Natural killer cell treated with Interleukin-12 subunit alpha and Interleukin-12 subunit beta and Interleukin-15 and Interleukin-18, amount 100 ng/mL, for 72 hours (primary cell): Measurements from ENCODE around the gene SIX2. TPM values are rescaled to one million over a fixed set of nuclear protein-coding genes. Genes with fewer than 3 reads are reported as not detected.
"Not testable (repeated sequence)": the region's sequence is repeated elsewhere in the genome, so short reads cannot be mapped to it uniquely, and the experiment has no call there.

Experiments
- ATAC-seq, 2 donors: fragments of 150-1000 bp; cut with Tn5 transposase in 1 of 2; sonication (Bioruptor Pico), chemical (Tn5 transposase) in 1 of 2; 2 replicates each; pipeline ENCODE4 v1.10.0; 2021
- DNase-seq: peaks from one replicate; pipeline ENCODE4 v3.0.0; 2022; ENCODE audit warnings: low spot score
- H3K27ac Mint-ChIP-seq, 2 donors: 1 replicate in 1 of 2; 2 replicates in 1 of 2; pipeline ENCODE4 v1.8.0; 2022; ENCODE audit warnings: mixed read lengths in 2 of 2, mild to moderate bottlenecking in 1 of 2, moderate library complexity in 1 of 2
- H3K27me3 Mint-ChIP-seq, 2 donors: 1 replicate in 1 of 2; 2 replicates in 1 of 2; pipeline ENCODE4 v1.8.0; 2022; ENCODE audit warnings: mixed read lengths in 2 of 2
- H3K36me3 Mint-ChIP-seq: one replicate; pipeline ENCODE4 v1.8.0; 2022; ENCODE audit warnings: mixed read lengths
- H3K4me1 Mint-ChIP-seq, 2 donors: 1 replicate in 1 of 2; 2 replicates in 1 of 2; pipeline ENCODE4 v1.8.0; 2022; ENCODE audit warnings: low read depth in 2 of 2, mixed read lengths in 2 of 2, mild to moderate bottlenecking in 1 of 2
- H3K4me3 Mint-ChIP-seq: one replicate; pipeline ENCODE4 v1.8.0; 2022; ENCODE audit warnings: mixed read lengths
- H3K9me3 Mint-ChIP-seq: 2 replicates; pipeline ENCODE4 v1.8.0; 2022; ENCODE audit warnings: mixed read lengths
- total RNA-seq, 2 donors: library from RNA; stranded (reverse); gene quantifications; one replicate each; pipeline ENCODE4 v1.2.3, GENCODE V29; 2022

Gene SIX2
- total RNA-seq, result not detected

- Mint-ChIP-seq H3K4me3 (peak within 1 kb of the TSS; percentile 44), H3K9me3 (no peaks in the 10 kb centered on the region), H3K4me1 (peaks cover 6 to 14% of the 10 kb centered on the region in 2 donors), H3K36me3 (no peaks in the 10 kb centered on the region), H3K27ac (no peak within 1 kb of the TSS), H3K27me3 (peaks cover 46 to 51% of the 10 kb centered on the region in 2 donors)
- DNase-seq (peak; percentile 41), ATAC-seq (peak in 1 of 2 donors; percentile 25)
Observed at GRCh38 chr2:45009303-45009927, at the start of gene SIX2. TSS of gene SIX2 (minus strand) at chr2:45009452. CDS start at chr2:45009110, 342 bp downstream.

DNA sequence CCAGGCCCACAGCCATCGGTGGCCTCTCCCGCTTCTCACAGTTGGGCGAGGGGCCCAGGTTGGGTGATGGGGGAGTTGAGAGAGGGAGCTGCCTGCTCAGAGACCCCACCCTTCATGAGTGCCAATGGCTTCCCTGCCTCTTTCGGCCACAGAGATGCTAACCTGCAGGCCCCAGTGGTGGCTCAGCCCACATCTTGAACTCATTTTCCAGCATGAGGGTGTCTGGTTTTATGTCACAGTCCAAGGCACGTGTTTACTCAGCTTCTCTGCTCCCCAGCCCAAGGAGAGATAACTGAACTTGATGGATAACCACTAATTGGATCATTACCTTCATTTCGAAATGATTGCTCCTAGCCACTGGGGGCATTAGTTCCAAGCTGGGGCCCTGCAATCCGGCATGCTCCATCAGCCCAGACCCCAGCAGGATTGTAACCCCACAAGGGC is 45.9 kb upstream of the SIX2 start:
- Mint-ChIP-seq H3K4me1 (no peaks in the 10 kb centered on the region), H3K36me3 (no peaks in the 10 kb centered on the region), H3K27me3 (peaks cover 19 to 24% of the 10 kb centered on the region in 2 donors), H3K9me3 (no peaks in the 10 kb centered on the region), H3K27ac (no peak overlapping the region), H3K4me3 (no peak overlapping the region)
- DNase-seq (peak; percentile 28), ATAC-seq (peak in 1 of 2 donors; percentile 16)

- no peak overlapping the region for H3K4me3 Mint-ChIP-seq
- ATAC-seq (no peak), DNase-seq (peak; percentile 6)
- H3K27ac Mint-ChIP-seq, result no peak overlapping the region
- H3K4me1 Mint-ChIP-seq, result no peaks in the 10 kb centered on the region
- no peaks in the 10 kb centered on the region for H3K9me3 Mint-ChIP-seq
- H3K36me3 Mint-ChIP-seq, result no peaks in the 10 kb centered on the region
- H3K27me3 Mint-ChIP-seq, result peaks cover 19 to 26% of the 10 kb centered on the region in 2 donors
Observed at GRCh38 chr2:45053966-45054365, 44.7 kb upstream of the SIX2 start.

GRCh38 chr2:45052388-45052928 is 43.2 kb upstream of the SIX2 start:
- H3K4me1 Mint-ChIP-seq, result no peaks in the 10 kb centered on the region
- H3K27me3 Mint-ChIP-seq, result peaks cover 20 to 30% of the 10 kb centered on the region in 2 donors
- H3K27ac Mint-ChIP-seq, result no peak overlapping the region
- no peaks in the 10 kb centered on the region for H3K9me3 Mint-ChIP-seq
- DNase-seq (no peak), ATAC-seq (no peak)
- H3K36me3 Mint-ChIP-seq, result no peaks in the 10 kb centered on the region
- H3K4me3 Mint-ChIP-seq, result no peak overlapping the region

- Mint-ChIP-seq H3K36me3 (no peaks in the 10 kb centered on the region), H3K4me1 (no peaks in the 10 kb centered on the region), H3K27me3 (peaks cover 26 to 50% of the 10 kb centered on the region in 2 donors), H3K9me3 (no peaks in the 10 kb centered on the region), H3K27ac (no peak overlapping the region), H3K4me3 (no peak overlapping the region)
- DNase-seq (no peak), ATAC-seq (no peak)
Observed at GRCh38 chr2:45049569-45050336, 40.5 kb upstream of the SIX2 start.

DNA sequence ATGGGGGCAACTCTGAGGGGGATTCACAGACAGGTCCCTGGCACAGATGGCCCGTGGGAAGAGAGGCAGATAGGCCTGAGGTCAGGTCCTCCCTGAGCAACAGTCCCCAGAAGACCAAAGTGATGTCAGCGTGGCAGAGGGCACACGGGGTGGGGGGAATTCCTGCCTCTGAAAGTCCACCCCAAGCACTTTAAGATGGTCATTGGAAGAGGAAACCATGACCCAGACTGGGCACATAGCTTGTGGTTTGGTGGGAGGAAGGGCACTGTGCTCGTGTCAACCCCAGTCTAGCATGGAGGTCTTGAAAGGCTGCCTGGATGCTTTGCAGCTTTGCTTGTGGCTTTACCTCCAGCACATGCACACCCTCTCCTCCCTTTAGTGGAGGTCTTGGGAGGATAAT is 38.0 kb upstream of the SIX2 start:
- H3K27ac Mint-ChIP-seq, result no peak overlapping the region
- peaks cover 29 to 65% of the 10 kb centered on the region in 2 donors for H3K27me3 Mint-ChIP-seq
- H3K9me3 Mint-ChIP-seq, result no peaks in the 10 kb centered on the region
- H3K4me3 Mint-ChIP-seq, result no peak overlapping the region
- no peaks in the 10 kb centered on the region for H3K4me1 Mint-ChIP-seq
- ATAC-seq, result no peak
- H3K36me3 Mint-ChIP-seq, result no peaks in the 10 kb centered on the region
- peak; percentile 13 for DNase-seq

GRCh38 chr2:45046786-45047185 is 37.5 kb upstream of the SIX2 start:
- DNase-seq (no peak), ATAC-seq (no peak)
- Mint-ChIP-seq H3K4me3 (no peak overlapping the region), H3K4me1 (no peaks in the 10 kb centered on the region), H3K9me3 (no peaks in the 10 kb centered on the region), H3K27ac (no peak overlapping the region), H3K36me3 (no peaks in the 10 kb centered on the region), H3K27me3 (peaks cover 29 to 66% of the 10 kb centered on the region in 2 donors)

DNA sequence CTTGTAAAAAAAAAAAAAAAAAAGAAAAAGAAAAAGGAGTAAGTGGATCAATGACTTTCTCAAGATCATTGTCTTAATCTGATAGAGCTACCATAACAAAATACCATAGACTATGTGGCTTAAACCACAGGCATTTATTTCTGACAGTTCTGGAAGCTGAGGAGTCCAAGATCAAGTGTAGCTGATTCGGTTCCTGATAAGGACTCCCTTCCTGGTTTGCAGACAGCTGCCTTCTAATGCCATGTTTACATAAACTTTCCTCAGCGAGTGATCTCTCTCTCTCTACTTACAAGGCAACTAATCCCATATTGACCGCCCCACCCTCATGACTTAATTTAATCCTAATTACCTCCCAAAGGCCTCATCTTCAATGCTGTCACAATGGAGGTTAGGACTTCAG is 36.5 kb upstream of the SIX2 start:
- ATAC-seq (no peak), DNase-seq (peak; percentile 5)
- H3K27me3 Mint-ChIP-seq, result peaks cover 29 to 55% of the 10 kb centered on the region in 2 donors
- H3K27ac Mint-ChIP-seq, result no peak overlapping the region
- H3K4me3 Mint-ChIP-seq, result no peak overlapping the region
- no peaks in the 10 kb centered on the region for H3K36me3 Mint-ChIP-seq
- no peaks in the 10 kb centered on the region for H3K9me3 Mint-ChIP-seq
- no peaks in the 10 kb centered on the region for H3K4me1 Mint-ChIP-seq

DNA sequence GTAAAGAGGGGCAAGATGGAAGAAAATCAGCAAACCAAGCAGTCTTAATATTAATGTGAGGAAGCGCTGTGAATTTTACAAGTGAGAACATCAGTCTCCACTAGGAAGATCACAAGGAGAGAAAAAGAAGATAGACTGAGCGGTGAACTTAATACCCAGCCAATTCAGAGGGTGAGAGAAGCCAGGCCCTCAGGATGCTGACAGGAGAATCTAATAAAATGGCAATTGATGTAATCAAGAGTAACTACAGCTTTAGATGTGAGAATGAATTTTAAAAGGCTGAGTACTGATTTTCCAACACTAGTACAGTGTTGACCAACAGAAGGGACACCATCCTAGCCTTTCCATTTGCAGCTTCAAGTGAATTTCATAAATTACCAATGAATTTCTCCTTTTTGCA is 35.7 kb upstream of the SIX2 start:
- Mint-ChIP-seq H3K9me3 (no peaks in the 10 kb centered on the region), H3K4me3 (no peak overlapping the region), H3K36me3 (no peaks in the 10 kb centered on the region), H3K4me1 (no peaks in the 10 kb centered on the region), H3K27ac (no peak overlapping the region), H3K27me3 (peaks cover 25 to 51% of the 10 kb centered on the region in 2 donors)
- no peak for ATAC-seq
- no peak for DNase-seq

DNA sequence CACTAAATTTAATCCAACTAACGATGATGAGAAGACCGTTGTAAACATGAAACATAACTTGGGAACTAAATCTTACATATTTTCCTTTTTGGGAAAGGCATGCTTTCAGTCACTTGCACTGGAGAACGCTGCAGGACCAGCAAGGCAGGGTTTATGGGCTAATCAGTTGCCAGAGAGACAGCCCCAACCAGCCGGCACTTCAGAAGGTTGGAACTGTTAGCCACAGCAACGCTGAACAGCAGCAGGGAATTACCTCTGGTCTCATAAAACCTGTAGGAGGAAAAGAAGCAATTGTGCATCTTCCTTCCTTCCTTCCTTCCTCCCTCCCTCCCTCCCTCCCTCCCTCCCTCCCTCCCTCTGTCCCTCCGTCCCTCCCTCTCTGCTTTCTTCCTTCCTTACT is 33.9 kb upstream of the SIX2 start:
- Mint-ChIP-seq H3K4me1 (no peaks in the 10 kb centered on the region), H3K9me3 (no peaks in the 10 kb centered on the region), H3K36me3 (no peaks in the 10 kb centered on the region), H3K4me3 (no peak overlapping the region), H3K27me3 (peaks cover 28 to 45% of the 10 kb centered on the region in 2 donors), H3K27ac (no peak overlapping the region)
- ATAC-seq, result no peak
- no peak for DNase-seq

- Mint-ChIP-seq H3K4me1 (no peaks in the 10 kb centered on the region), H3K9me3 (no peaks in the 10 kb centered on the region), H3K4me3 (no peak overlapping the region), H3K36me3 (no peaks in the 10 kb centered on the region), H3K27me3 (peaks cover 28 to 45% of the 10 kb centered on the region in 2 donors), H3K27ac (no peak overlapping the region)
- ATAC-seq (no peak), DNase-seq (peak; percentile 15)
Observed at GRCh38 chr2:45042401-45042800, 33.1 kb upstream of the SIX2 start.

DNA sequence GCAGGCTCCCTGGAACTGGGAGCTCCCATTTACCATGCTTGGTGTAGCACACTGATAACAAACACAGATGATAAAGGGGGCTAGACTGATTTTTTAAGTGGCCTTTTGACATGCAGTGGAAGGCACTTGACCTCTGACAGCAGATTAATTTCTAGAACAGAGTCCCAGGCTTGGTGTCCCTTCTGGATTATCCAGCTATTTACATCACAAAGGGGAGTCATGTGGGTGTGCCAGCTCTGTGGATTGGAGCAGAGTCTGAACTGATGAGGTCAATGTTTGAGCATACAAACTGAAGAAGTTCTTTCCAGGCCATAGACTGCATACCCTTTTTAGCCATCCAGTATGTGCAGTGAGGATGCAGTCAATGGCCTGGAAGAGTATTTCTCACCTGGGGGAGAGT is 31.5 kb upstream of the SIX2 start:
- Mint-ChIP-seq H3K4me3 (no peak overlapping the region), H3K4me1 (no peaks in the 10 kb centered on the region), H3K9me3 (no peaks in the 10 kb centered on the region), H3K27me3 (peaks cover 25 to 35% of the 10 kb centered on the region in 2 donors), H3K27ac (no peak overlapping the region), H3K36me3 (no peaks in the 10 kb centered on the region)
- DNase-seq (peak; percentile 5), ATAC-seq (no peak)

- not testable (repeated sequence) for H3K36me3 Mint-ChIP-seq, H3K9me3 Mint-ChIP-seq, H3K4me3 Mint-ChIP-seq, H3K4me1 Mint-ChIP-seq, H3K27ac Mint-ChIP-seq, ATAC-seq, DNase-seq
- H3K27me3 Mint-ChIP-seq, result peaks cover 24 to 25% of the 10 kb centered on the region in 2 donors
Observed at GRCh38 chr2:45039804-45040203, 30.6 kb upstream of the SIX2 start.

GRCh38 chr2:45038861-45039260 is 29.6 kb upstream of the SIX2 start:
- not testable (repeated sequence) for H3K4me3 Mint-ChIP-seq, H3K27ac Mint-ChIP-seq, ATAC-seq, DNase-seq, H3K36me3 Mint-ChIP-seq, H3K4me1 Mint-ChIP-seq, H3K9me3 Mint-ChIP-seq
- peaks cover 19% of the 10 kb centered on the region in 2 donors for H3K27me3 Mint-ChIP-seq
